Fibroblast of upper back skin (primary cell): Measurements from ENCODE around the gene CYP2C18.
"Not testable (repeated sequence)": the region's sequence is repeated elsewhere in the genome, so short reads cannot be mapped to it uniquely, and the experiment has no call there.

Experiments used
- DNase-seq: peaks from one replicate; pipeline ENCODE4 v3.0.0-alpha.2; 2013

The CYP2C18 gene

GRCh38 chr10:94683214-94684054 lies at the start of gene CYP2C18:
Gene CYP2C18 (plus strand): TSS chr10:94683729. CDS start chr10:94683820, 91 bp downstream.
- no peak for DNase-seq

GRCh38 chr10:94638097-94638496 lies 45.4 kb upstream of the CYP2C18 start:
- DNase-seq, result not testable (repeated sequence)

- DNase-seq, result no peak
Measured at GRCh38 chr10:94639902-94640301, 43.6 kb upstream of the CYP2C18 start.

- no peak for DNase-seq
Measured at GRCh38 chr10:94640562-94640961, 43.0 kb upstream of the CYP2C18 start.

GRCh38 chr10:94641480-94641879 lies 42.0 kb upstream of the CYP2C18 start:
- no peak for DNase-seq

GRCh38 chr10:94644352-94644751 lies 39.2 kb upstream of the CYP2C18 start:
- DNase-seq, result no peak

GRCh38 chr10:94645285-94645684 lies 38.2 kb upstream of the CYP2C18 start:
- DNase-seq, result no peak

- DNase-seq, result not testable (repeated sequence)
Measured at GRCh38 chr10:94655201-94655600, 28.3 kb upstream of the CYP2C18 start.

- DNase-seq, result not testable (repeated sequence)
Measured at GRCh38 chr10:94663061-94663460, 20.5 kb upstream of the CYP2C18 start.

- no peak for DNase-seq
Measured at GRCh38 chr10:94666391-94667102, 17.0 kb upstream of the CYP2C18 start.

GRCh38 chr10:94673614-94674321 lies 9.8 kb upstream of the CYP2C18 start:
- DNase-seq, result no peak

- no peak for DNase-seq
Measured at GRCh38 chr10:94676496-94676895, 7.0 kb upstream of the CYP2C18 start.

- DNase-seq, result no peak
Measured at GRCh38 chr10:94677691-94678090, 5.8 kb upstream of the CYP2C18 start.

GRCh38 chr10:94678475-94678874 lies 5.1 kb upstream of the CYP2C18 start:
- DNase-seq, result no peak

GRCh38 chr10:94680544-94680943 lies 3.0 kb upstream of the CYP2C18 start:
- no peak for DNase-seq

GRCh38 chr10:94682636-94683035 lies 893 bp upstream of the CYP2C18 start:
- not testable (repeated sequence) for DNase-seq

GRCh38 chr10:94687625-94688248 lies 4.2 kb downstream of the CYP2C18 start:
- DNase-seq, result no peak

- no peak for DNase-seq
Measured at GRCh38 chr10:94706089-94706488, 22.6 kb downstream of the CYP2C18 start.

- no peak for DNase-seq
Measured at GRCh38 chr10:94710578-94710977, 27.0 kb downstream of the CYP2C18 start.

GRCh38 chr10:94725871-94726270 lies 42.3 kb downstream of the CYP2C18 start:
- DNase-seq, result no peak

- DNase-seq, result no peak
Measured at GRCh38 chr10:94735197-94735596, 51.7 kb downstream of the CYP2C18 start.

- DNase-seq, result no peak
Measured at GRCh38 chr10:94738588-94738987, 55.1 kb downstream of the CYP2C18 start.

- DNase-seq, result no peak
Measured at GRCh38 chr10:94747137-94747536, 63.6 kb downstream of the CYP2C18 start.
